ENCODE results near the gene NAV2. TPM values are rescaled to one million over a fixed set of nuclear protein-coding genes. Genes with fewer than 3 reads are reported as not detected.
A peak's percentile ranks its signal among the peaks of the same experiment; 100 is the strongest.

NAV2 gene
- total and polyA plus RNA-seq, 2 donors (not counting 1 experiment from before 2014, with no cell fraction given) = 8.1 to 14.0 TPM

DNA sequence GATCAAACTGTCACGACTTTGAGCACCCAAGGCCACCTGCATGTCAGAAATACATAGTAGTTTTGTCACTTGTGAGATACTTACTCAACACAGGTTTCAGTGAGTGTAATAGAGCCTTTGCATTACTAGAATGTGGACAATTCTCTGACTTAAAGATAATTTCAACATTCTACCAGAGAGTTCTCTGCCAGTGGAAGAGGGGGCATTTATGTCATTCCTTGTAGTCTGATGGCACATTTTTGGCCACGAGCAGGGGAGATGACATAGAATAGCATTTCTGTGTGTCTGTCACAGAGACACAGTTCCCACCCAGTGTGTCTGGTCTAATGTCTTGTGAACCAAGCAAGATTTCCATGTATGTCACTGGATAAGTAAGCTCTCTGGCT lies 335.1 kb downstream of the NAV2 start:
- H2AFZ ChIP-seq (ENCODE audit: low read length) = no peak overlapping the region
- H3K4me3 ChIP-seq (replicated peaks in 1 of 4; ENCODE audit: control extremely low read depth in 1 of 4, insufficient read depth in 1 of 4, low read depth in 3 of 4, low read length in 4 of 4) = no peak overlapping the region
- H3K27me3 ChIP-seq (ENCODE audit: control insufficient read depth, insufficient read depth, low read length) = no peaks in the 10 kb centered on the region
- peaks cover 22% of the 10 kb centered on the region for H3K36me3 ChIP-seq (ENCODE audit: control insufficient read depth, insufficient read depth, low read length)
- no peak overlapping the region for H3K4me2 ChIP-seq (ENCODE audit: extremely low read depth, insufficient read depth, low read length)
- no peak for DNase-seq (ENCODE audit: low read depth in 2 of 2)
- no peak overlapping the region for H3K9ac ChIP-seq (ENCODE audit: insufficient read depth, low read length)
- H3K4me1 ChIP-seq (ENCODE audit: control insufficient read depth, extremely low read depth, insufficient read depth, low read length) = no peaks in the 10 kb centered on the region
- H3K79me2 ChIP-seq (ENCODE audit: control insufficient read depth, insufficient read depth, low read length) = no peaks in the 10 kb centered on the region
- no peak overlapping the region for H3K27ac ChIP-seq (ENCODE audit: insufficient read depth, low read length)
- TF ChIP-seq, protein P1, sequence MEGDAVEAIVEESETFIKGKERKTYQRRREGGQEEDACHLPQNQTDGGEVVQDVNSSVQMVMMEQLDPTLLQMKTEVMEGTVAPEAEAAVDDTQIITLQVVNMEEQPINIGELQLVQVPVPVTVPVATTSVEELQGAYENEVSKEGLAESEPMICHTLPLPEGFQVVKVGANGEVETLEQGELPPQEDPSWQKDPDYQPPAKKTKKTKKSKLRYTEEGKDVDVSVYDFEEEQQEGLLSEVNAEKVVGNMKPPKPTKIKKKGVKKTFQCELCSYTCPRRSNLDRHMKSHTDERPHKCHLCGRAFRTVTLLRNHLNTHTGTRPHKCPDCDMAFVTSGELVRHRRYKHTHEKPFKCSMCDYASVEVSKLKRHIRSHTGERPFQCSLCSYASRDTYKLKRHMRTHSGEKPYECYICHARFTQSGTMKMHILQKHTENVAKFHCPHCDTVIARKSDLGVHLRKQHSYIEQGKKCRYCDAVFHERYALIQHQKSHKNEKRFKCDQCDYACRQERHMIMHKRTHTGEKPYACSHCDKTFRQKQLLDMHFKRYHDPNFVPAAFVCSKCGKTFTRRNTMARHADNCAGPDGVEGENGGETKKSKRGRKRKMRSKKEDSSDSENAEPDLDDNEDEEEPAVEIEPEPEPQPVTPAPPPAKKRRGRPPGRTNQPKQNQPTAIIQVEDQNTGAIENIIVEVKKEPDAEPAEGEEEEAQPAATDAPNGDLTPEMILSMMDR (conservative IDR thresholded peaks at IDR 0.05 in 1 of 2, IDR thresholded peaks at IDR 0.05 in 1 of 2; ENCODE audit: low read depth in 1 of 2, low read length in 2 of 2) = no peak
- TF ChIP-seq EZH2 (IDR thresholded peaks at IDR 0.05; ENCODE audit: low read length, missing control alignments) = no peak
- H3K9me3 ChIP-seq (ENCODE audit: control insufficient read depth, insufficient read depth, low read depth, low read length) = no peaks in the 10 kb centered on the region
- H4K20me1 ChIP-seq (ENCODE audit: control insufficient read depth, extremely low read depth, insufficient read depth, low read length) = no peaks in the 10 kb centered on the region

DNA sequence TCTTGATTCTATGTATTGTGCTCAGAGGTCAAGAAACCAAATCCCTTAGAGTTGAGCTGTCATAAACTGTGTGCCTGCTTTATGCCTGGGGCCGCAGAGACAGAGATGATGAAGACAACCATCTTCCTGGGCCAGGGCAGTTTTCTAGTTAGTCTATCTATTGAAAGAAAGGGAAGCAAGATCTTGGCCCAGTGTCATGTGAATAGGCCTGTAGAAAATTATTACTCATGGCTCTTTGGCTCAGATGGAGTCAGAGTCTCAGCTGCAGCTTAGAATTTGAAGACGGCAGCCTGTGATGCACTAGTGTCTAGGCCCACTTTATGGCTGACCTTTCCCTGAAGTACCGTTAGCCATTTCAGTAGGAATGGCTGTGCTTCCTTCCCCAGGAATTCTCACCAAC lies 335.6 kb downstream of the NAV2 start:
- Histone ChIP-seq H3K79me2 (ENCODE audit: control insufficient read depth, insufficient read depth, low read length) (no peaks in the 10 kb centered on the region), H3K36me3 (ENCODE audit: control insufficient read depth, insufficient read depth, low read length) (peaks cover 22% of the 10 kb centered on the region), H3K4me2 (ENCODE audit: extremely low read depth, insufficient read depth, low read length) (no peak overlapping the region), H3K9ac (ENCODE audit: insufficient read depth, low read length) (no peak overlapping the region), H3K4me1 (ENCODE audit: control insufficient read depth, extremely low read depth, insufficient read depth, low read length) (no peaks in the 10 kb centered on the region), H4K20me1 (ENCODE audit: control insufficient read depth, extremely low read depth, insufficient read depth, low read length) (no peaks in the 10 kb centered on the region), H3K4me3 (replicated peaks in 1 of 4; ENCODE audit: control extremely low read depth in 1 of 4, insufficient read depth in 1 of 4, low read depth in 3 of 4, low read length in 4 of 4) (no peak overlapping the region), H3K27me3 (ENCODE audit: control insufficient read depth, insufficient read depth, low read length) (no peaks in the 10 kb centered on the region), H3K27ac (ENCODE audit: insufficient read depth, low read length) (no peak overlapping the region), H3K9me3 (ENCODE audit: control insufficient read depth, insufficient read depth, low read depth, low read length) (no peaks in the 10 kb centered on the region), H2AFZ (ENCODE audit: low read length) (no peak overlapping the region)
- DNase-seq (ENCODE audit: low read depth in 2 of 2) = peak in 1 of 2 donors; percentile 76
- no peak for TF ChIP-seq EZH2 (IDR thresholded peaks at IDR 0.05; ENCODE audit: low read length, missing control alignments)
- TF ChIP-seq, protein P1 (conservative IDR thresholded peaks at IDR 0.05 in 1 of 2, IDR thresholded peaks at IDR 0.05 in 1 of 2; ENCODE audit: low read depth in 1 of 2, low read length in 2 of 2) = no peak

DNA sequence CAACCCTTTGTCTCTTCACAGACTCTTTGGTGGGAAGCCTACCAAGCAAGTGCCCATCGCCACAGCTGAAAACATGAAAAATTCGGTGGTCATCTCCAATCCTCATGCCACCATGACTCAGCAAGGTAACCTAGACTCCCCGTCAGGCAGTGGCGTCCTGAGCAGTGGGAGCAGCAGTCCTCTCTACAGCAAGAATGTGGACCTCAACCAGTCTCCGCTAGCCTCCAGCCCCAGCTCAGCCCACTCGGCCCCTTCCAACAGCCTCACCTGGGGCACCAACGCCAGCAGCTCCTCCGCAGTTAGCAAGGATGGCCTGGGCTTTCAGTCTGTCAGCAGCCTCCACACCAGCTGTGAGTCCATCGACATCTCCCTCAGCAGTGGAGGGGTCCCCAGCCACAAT lies 336.1 kb downstream of the NAV2 start:
- Histone ChIP-seq H4K20me1 (ENCODE audit: control insufficient read depth, extremely low read depth, insufficient read depth, low read length) (no peaks in the 10 kb centered on the region), H3K27ac (ENCODE audit: insufficient read depth, low read length) (no peak overlapping the region), H2AFZ (ENCODE audit: low read length) (no peak overlapping the region), H3K9ac (ENCODE audit: insufficient read depth, low read length) (no peak overlapping the region), H3K27me3 (ENCODE audit: control insufficient read depth, insufficient read depth, low read length) (no peaks in the 10 kb centered on the region), H3K9me3 (ENCODE audit: control insufficient read depth, insufficient read depth, low read depth, low read length) (no peaks in the 10 kb centered on the region), H3K4me2 (ENCODE audit: extremely low read depth, insufficient read depth, low read length) (no peak overlapping the region), H3K4me1 (ENCODE audit: control insufficient read depth, extremely low read depth, insufficient read depth, low read length) (no peaks in the 10 kb centered on the region), H3K4me3 (replicated peaks in 1 of 4; ENCODE audit: control extremely low read depth in 1 of 4, insufficient read depth in 1 of 4, low read depth in 3 of 4, low read length in 4 of 4) (no peak overlapping the region), H3K79me2 (ENCODE audit: control insufficient read depth, insufficient read depth, low read length) (no peaks in the 10 kb centered on the region), H3K36me3 (ENCODE audit: control insufficient read depth, insufficient read depth, low read length) (peaks cover 22% of the 10 kb centered on the region)
- no peak for DNase-seq (ENCODE audit: low read depth in 2 of 2)
- TF ChIP-seq, protein P1 (conservative IDR thresholded peaks at IDR 0.05 in 1 of 2, IDR thresholded peaks at IDR 0.05 in 1 of 2; ENCODE audit: low read depth in 1 of 2, low read length in 2 of 2) = no peak
- TF ChIP-seq EZH2 (IDR thresholded peaks at IDR 0.05; ENCODE audit: low read length, missing control alignments) = no peak
